Myocyte (in vitro differentiated cells): ENCODE data around the gene ZNF609. TPM values are rescaled to one million over a fixed set of nuclear protein-coding genes. Genes with fewer than 3 reads are reported as not detected.

Source experiments
- DNase-seq: peaks from one replicate; pipeline ENCODE4 v3.0.0-alpha.2; 2012; ENCODE audit warnings: low read depth
- polyA plus RNA-seq: library from polyadenylated mRNA; unstranded; fragments of >200 nt; gene quantifications from one replicate; pipeline ENCODE4 v1.2.1, GENCODE V29; 2012; ENCODE audit warnings: missing spikeins
- total RNA-seq: library from RNA; depleted of rRNA; stranded (reverse); fragments of >200 nt; gene quantifications from 2 replicates; pipeline ENCODE4 v1.2.3, GENCODE V29; 2014

The ZNF609 gene, protein sequence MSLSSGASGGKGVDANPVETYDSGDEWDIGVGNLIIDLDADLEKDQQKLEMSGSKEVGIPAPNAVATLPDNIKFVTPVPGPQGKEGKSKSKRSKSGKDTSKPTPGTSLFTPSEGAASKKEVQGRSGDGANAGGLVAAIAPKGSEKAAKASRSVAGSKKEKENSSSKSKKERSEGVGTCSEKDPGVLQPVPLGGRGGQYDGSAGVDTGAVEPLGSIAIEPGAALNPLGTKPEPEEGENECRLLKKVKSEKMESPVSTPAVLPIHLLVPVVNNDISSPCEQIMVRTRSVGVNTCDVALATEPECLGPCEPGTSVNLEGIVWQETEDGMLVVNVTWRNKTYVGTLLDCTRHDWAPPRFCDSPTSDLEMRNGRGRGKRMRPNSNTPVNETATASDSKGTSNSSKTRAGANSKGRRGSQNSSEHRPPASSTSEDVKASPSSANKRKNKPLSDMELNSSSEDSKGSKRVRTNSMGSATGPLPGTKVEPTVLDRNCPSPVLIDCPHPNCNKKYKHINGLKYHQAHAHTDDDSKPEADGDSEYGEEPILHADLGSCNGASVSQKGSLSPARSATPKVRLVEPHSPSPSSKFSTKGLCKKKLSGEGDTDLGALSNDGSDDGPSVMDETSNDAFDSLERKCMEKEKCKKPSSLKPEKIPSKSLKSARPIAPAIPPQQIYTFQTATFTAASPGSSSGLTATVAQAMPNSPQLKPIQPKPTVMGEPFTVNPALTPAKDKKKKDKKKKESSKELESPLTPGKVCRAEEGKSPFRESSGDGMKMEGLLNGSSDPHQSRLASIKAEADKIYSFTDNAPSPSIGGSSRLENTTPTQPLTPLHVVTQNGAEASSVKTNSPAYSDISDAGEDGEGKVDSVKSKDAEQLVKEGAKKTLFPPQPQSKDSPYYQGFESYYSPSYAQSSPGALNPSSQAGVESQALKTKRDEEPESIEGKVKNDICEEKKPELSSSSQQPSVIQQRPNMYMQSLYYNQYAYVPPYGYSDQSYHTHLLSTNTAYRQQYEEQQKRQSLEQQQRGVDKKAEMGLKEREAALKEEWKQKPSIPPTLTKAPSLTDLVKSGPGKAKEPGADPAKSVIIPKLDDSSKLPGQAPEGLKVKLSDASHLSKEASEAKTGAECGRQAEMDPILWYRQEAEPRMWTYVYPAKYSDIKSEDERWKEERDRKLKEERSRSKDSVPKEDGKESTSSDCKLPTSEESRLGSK (N-terminal part only)
- total RNA-seq, result 16.2 and 16.6 TPM in 2 replicates
- polyA plus RNA-seq, result 13.4 TPM

GRCh38 chr15:64460206-64460723 lies at the start of gene ZNF609:
TSS of gene ZNF609 (plus strand) at chr15:64460578. CDS start at chr15:64499420, 38,842 bp downstream.
- DNase-seq, result peak; percentile 98

- no peak for DNase-seq
Measured at GRCh38 chr15:64412216-64412615, 48.2 kb upstream of the ZNF609 start.

GRCh38 chr15:64422697-64423096 lies 37.7 kb upstream of the ZNF609 start:
- DNase-seq, result no peak

DNA sequence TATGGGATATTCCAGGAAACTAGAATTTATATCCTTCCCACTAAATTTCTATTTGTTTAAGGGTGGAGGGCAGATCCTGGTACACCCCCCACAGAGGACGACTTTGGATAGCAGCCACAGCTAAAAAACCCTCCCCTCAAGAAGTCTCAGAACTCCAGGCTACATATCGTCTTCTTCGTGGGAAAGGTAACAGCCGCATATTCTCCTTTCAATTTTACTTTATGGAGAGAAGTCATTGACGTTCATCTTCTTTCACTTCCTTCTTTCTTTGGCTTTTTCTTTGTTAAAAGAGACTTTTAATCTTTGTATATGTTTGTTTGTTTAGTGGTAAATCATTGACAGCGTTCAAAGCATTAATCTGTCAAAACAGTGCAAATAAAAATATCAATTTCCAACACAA lies 36.4 kb upstream of the ZNF609 start:
- DNase-seq, result no peak

DNA sequence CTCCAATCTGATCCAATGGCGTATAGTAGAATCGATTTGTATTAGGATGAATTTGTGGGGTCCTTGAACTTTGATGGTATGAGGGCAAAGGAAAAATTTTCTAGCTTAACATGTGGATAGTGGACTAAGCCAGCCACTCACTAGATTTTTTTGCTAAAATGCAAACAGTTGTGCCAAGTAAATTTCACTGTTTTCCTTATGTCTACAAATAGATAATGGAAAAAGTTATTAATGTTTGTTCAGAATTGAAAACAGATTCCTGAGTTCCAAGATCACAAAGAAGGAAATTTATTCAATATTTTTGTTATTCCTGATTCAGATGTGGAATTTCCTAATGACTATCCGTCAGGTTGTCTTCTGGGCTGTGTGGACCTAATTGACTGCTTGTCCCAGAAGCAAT lies 35.2 kb upstream of the ZNF609 start:
- no peak for DNase-seq

- peak; percentile 22 for DNase-seq
Measured at GRCh38 chr15:64426845-64427465, 33.4 kb upstream of the ZNF609 start.

DNA sequence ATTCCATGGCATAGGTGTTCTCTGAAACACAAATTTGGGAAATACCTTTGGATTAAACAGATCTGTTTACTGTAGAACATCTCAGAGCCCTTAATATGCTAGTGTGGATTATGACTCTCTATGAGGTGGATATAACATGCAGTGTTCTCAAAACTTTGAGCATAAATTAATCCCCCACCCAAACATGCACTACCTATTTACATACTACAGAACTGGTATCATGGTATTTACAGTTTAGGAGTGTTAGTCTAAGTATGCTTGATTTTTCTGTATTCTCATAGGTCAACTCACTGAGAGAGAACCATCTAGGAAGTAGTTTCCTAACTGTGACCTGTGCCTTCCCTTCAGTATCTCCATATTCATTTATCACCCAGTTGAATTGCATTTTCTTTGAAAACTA lies 30.9 kb upstream of the ZNF609 start:
- DNase-seq, result no peak

GRCh38 chr15:64430000-64430735 lies 30.2 kb upstream of the ZNF609 start:
- DNase-seq, result peak; percentile 78

DNA sequence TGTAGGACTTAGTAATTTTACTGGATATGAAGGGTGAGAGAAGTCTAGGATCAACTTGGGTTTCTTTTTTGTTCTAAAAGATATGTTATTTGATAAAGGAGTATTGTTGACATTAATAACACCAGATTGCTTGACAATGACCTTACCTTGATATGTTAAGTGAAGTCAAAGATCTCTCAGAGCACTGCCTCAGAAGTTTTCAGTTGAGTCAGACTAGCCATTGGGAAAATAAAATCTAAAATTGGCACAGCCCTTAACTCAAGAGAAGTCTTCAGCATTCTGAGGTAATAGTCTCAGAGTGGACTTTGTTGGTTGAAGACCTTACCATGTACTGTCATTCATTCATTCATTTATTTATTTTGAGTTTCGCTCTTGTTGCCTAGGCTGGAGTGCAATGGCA lies 22.4 kb upstream of the ZNF609 start:
- no peak for DNase-seq

DNA sequence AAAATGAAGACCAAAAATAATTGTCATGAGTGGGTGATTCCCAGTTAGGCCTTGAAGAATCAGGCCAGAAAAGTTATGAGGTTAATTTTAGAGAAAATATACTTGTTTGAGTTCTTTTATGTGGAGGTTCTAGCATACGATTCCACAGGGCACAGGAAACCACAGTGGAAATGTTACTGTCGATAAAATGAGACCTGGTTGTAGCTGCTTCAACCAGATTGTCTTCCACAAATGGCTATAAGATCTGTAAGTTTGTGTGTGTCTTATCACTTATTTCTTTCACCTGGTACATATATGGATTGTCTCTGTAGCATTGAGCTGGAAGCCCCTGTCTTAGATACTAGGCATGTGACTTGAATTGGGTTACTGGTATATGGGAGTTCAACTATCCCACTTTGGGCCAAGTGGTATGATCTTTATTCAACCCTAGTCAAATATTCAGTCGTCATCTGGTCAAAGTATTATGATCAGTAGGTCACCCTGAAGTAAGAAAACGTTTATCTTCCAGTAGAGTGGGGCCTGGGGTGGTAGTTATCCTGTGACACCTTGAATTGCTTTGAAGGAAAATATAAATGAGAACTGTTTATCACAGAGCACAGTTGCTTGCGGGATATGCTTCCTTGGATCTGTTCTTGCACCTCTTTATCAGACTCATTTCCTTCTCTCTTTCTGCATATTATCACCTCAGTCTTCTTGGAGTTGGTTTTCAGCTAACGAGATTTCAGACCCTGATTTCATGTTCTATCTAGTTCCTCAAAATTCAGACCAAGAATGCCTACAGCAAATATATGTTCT lies 21.5 kb upstream of the ZNF609 start:
- no peak for DNase-seq

DNA sequence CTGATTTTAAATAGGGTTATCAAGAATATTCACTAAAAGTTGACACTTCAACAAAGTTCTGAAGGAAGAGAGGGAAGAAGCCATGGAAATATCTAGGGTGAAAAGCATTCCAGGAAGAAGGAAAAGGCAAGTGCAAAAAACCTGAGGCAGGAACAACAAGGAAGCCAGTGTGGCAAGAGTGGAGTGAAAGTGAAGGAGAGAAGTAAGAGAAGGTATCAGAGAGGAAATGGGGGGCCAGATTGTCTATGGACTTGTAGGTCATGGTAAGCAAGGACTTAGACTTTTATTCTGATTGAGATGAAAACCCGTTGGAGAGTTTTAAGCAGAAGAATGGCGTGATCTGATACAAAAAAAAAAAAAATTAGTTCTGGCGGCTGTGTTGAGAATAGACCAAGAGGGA lies 18.5 kb upstream of the ZNF609 start:
- no peak for DNase-seq

DNA sequence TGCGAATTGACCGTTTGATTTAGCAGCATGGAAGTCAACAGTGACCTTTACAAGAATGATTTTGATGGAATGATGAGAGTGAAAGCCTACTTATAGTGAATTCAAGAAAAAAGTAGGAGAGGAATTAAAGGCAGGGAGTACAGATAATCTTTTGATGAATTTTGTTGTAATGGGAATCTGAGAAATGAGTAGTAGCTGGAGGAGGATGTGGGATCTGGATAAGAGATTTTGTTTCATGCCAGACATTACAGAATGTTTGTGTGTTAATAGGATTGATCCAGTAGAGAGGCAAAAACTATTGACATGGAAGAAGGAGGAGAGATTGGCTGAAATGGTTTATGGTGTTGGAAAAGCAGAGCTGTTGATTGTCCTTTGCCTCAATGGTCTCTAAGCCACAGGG lies 17.4 kb upstream of the ZNF609 start:
- no peak for DNase-seq

DNA sequence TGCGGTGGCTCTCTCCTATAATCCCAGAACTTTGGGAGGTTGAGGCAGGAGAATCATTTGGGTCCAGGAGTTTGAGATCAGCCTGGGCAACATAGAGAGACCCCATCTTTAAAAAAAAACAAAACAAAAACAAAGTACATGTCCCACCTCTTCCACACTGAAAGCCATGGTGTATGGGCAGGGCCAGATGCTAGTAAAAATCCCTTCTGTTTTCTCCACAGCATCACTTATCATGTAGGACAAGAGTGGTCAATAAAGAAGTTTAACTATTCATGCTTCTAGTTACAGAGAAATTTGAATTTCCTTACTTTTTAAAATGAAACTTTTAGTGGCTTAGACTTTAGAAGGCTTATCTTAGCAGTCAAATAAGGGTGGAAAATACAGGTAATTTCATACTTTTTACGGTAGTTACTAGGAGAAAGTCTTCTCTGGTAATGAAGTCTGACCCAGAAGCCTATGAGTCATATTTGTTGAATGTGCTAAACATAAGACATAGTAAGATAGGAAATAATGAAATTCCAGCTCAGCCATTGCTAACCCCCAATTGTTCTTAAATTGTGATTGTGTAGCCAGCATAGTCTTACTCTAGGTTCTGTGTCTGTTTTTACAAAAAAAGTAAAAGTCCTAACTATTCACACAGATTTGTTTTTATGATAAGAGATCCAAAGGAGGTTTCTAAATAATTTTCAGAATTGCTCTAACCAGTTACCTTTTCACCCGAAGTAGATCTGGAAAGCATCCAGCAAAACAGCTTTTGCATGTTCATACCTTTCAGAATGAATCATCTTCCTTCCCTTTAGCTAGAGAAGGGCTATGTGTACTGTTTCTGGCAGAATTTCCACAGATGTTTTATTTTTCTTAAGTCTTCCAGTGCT lies 16.4 kb upstream of the ZNF609 start:
- peak; percentile 33 for DNase-seq

- no peak for DNase-seq
Measured at GRCh38 chr15:64444836-64445235, 15.5 kb upstream of the ZNF609 start.

DNA sequence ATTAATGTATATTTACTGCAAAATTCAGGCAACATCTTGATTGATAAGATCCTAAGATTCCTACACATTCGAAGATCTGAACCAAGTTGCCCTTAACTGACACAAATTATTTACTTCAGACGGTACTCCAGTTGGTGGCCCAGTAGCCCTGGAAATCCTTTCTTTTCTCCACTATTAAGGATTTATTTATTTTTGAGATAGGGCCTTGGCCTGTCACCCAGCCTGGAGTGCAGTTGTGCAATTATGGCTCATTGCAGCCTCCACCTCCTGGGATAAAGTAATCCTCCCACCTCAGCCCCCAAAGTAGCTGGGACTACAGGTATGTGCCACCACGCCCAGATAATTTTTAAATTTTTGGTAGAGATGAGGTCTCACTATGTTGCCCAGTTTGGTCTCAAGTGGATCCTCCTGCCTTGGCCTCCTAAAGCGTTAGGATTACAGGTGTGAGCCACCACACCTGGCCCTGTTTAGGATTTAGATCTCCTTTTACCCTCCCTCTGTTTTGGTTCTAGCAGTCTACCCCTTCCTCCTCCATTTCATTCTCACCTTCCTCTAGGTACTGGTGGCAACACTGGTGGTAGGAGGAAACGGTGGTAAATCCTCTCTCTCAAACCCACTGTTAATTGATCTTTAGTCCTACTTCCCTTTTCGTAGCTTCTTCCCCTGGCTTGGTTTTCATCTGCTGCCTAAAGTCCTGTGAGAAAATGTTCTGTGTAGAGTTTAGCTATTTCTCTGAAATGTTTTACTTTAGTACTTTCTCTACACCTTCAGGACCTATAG lies 12.7 kb upstream of the ZNF609 start:
- DNase-seq, result no peak

GRCh38 chr15:64452988-64453688 lies 7.2 kb upstream of the ZNF609 start:
- peak; percentile 44 for DNase-seq

- DNase-seq, result no peak
Measured at GRCh38 chr15:64453689-64454037, 6.7 kb upstream of the ZNF609 start.
